Stimulated activated CD8-positive, alpha-beta memory T cell treated with anti-CD3 and anti-CD28 coated beads, Interleukin-7, amount 100 ng/mL, for 1 hour (primary cell): Measurements from ENCODE around the gene TENT5A.
"Not testable (repeated sequence)": the region's sequence is repeated elsewhere in the genome, so short reads cannot be mapped to it uniquely, and the experiment has no call there.

Source experiments
- DNase-seq, 2 donors: peaks; one replicate each; pipeline ENCODE4 v3.0.0-alpha.2; 2020; ENCODE audit warnings: low read depth in 2 of 2

TENT5A gene

DNA sequence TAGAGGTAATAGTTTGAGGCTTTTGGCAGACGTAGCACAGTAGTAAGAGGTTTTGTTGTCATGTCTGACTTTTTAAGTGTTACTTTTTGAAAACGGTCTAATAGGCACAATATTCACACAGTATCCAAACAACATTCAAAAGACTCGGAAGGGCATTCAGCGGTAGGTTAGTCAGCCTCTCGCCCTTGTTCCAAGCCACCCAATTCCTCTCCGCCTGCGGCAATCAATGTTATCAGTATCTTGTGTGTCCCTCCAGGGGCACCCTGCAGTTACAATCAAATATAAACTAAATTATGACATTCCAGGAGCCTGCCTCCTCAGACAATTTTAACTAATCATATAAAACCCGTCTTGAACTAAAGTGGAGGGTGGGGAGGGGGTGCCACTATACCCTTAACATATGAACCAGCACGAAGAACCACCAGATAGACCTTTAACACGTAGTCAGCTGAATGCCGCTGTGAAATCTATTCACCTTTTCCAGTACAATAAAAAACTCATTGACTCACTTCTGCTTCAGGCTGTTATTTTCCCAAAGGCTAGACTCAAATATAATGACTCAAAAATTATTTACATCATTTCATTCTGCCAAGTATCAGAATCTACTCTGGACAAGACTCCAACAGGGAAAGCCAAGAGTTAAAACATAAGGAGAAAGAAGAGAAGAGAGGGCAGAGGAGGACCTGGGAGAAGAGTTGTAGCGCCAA lies 1.6 kb downstream of the TENT5A start:
- no peak for DNase-seq

GRCh38 chr6:81750200-81750599 lies 2.3 kb downstream of the TENT5A start:
- no peak for DNase-seq

DNA sequence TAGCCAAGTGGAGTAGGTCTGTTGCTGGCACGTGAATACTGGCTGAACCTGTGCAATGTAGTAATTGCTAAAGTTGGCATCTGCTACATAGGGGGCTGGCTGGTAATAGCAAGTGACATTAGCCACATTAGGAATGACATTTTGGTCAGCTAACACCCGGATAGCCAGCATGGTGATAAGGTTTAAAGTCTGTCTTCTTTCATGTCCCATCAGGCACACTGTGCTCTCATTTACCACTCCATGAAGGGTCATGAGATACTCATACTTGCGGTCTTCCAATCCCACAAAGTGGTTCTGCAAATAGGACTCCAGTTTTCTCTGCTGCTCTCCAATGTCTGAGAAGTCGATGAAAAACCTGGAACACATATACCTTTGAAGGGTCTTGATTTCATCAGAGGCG lies 2.8 kb downstream of the TENT5A start:
- DNase-seq, result no peak

- DNase-seq, result no peak
Observed at GRCh38 chr6:81748994-81749393, 3.5 kb downstream of the TENT5A start.

DNA sequence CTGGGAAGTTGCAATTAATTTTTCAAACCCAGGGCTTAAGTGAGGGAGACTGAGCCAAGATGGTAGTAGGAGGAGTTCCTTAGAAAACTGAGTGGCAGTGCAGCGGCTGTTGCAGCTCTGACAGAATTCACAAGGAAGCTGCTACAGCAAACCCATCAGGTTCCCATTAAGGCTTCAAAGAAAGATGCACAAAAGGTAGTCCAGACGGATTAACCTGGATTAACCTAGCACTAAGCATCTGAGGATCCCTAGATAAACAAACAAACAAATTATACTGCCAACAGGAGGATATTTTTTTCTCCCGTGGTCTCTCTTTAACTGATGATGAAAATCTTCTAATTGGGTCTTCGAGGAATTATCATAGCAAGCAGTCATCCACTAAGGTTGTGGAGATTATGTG lies 5.2 kb downstream of the TENT5A start:
- no peak for DNase-seq

DNA sequence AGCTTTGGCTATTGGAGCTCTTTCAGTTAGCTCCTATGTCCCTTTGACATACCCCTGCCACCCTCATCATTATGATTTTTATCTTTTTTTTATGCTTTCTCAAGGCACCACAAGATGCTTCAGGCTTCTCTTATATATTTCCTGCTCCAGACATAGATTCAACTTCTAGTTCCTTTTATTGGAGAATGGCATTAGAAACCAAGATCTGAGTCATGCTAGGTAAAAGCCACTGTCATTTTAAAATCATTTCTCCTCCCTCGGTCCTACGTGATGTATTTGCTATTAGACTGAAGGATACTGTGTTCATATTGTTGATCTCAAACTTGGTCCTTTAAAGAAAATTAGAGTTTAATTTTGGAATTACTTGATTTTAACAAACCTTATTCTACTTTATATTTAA lies 8.3 kb downstream of the TENT5A start:
- no peak for DNase-seq

DNA sequence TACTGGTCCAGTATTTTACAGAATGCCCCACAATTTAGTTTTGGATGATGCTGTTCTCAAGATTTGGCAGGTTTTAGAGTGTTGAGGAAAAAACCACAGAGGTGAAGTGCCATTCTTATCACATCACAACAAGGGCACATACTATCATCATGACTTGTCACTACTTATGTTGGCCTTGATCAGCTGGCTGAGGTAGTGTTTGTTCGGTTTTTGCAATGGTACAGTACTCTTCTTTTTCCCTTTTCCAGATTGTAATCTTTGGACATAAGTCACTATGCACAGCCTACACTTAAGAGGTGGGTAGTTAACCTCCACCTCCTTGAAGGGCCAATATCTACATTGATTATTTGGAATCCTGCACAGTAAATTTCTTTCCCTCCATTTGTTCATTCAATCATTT lies 8.8 kb downstream of the TENT5A start:
- no peak for DNase-seq

- no peak for DNase-seq
Observed at GRCh38 chr6:81741689-81742088, 10.8 kb downstream of the TENT5A start.

- not testable (repeated sequence) for DNase-seq
Observed at GRCh38 chr6:81740591-81740990, 11.9 kb downstream of the TENT5A start.

DNA sequence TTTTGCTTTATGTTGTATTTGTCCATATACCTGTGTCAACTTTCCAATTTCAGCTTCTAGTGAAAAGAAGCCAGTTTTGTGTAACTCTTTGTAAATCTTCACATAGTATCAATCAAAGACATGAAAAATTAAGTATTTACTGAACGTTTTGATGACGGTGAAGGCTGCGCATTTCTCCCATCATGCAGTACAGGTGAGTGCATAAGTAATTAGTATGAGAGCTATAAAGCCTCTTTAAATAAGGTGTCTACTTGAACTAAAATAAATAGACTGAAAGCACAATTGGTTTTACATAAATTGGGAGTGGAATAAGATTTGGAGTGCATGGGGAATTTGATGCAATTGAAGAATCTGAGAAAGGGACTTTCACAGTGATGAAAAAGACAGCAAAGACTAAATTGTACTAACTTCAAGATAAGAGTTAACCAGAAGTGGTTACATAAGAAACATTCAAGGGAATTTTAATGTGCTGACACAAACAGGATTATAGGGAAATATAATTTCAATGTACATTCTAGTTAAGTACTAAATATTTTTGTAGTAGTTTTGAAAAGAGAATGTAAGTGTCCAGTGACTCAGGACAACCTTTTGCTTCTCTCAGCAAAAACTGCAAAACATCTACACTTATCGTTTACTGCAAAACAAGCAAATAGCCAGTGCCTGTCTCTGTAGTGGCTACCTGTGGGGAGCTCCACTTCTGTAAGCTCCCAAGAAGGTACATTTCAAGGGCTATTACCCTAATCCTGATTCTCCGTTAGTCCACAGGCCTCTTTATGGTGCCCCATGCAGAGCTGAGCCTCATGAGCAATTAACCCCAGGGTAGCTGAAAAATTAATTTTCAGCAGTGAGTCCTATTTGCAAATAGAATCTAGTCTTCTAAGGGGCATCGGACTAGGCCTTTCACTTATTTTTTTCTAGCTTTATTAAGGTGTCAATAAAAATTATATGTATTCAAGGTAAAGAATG lies 13.0 kb downstream of the TENT5A start:
- no peak for DNase-seq

GRCh38 chr6:81736428-81736827 lies 16.1 kb downstream of the TENT5A start:
- DNase-seq, result no peak

DNA sequence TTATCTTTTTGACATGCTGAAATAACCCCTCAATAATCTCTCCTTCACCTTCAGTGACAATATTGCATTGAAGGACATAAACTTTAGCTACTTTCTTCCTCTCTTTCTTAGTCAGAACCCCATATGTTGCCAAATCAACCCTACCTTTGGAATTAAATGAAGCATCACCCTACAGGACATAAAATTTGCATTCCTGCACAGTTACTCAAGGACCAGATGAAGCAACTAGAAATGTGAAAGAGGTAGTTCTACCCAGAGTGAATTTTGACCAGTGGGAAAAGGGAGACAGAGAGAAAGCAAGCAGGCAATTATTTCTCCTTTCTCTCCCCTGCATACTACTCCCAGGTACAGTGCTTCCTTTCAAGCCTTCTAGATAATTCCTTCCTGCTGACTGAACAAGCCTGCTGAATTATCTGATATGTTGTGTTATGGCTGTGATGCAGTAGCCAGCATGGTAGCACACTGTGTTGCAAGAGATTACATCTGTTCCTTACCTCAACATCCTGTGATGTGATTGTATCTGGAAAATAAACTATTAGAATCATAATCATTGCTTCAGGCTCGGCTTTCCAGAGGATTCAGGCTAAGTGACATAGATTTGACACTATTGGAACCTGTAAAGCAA lies 16.6 kb downstream of the TENT5A start:
- no peak for DNase-seq

GRCh38 chr6:81734500-81735150 lies 17.9 kb downstream of the TENT5A start:
- no peak for DNase-seq

DNA sequence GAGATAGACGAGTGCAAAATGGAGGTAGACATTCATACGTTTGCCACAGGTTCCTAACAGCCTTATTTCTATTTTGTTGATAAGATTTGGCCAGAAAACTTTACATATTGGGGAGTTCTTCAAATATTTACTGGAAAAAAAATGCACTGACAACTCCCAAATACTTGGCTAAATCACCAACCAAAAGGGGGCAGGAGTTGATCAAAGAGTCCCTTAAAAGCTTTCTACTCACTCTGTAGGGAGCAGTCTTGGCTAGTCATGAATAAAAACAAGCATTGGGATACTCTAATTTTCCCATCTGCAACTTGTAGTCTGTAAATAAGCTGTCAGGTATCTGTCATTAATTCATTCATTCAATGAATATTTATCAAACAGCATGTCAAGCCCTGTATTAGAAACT lies 18.4 kb downstream of the TENT5A start:
- DNase-seq, result no peak

- no peak for DNase-seq
Observed at GRCh38 chr6:81731814-81732213, 20.7 kb downstream of the TENT5A start.

GRCh38 chr6:81727876-81728517 lies 24.5 kb downstream of the TENT5A start:
- DNase-seq, result no peak

DNA sequence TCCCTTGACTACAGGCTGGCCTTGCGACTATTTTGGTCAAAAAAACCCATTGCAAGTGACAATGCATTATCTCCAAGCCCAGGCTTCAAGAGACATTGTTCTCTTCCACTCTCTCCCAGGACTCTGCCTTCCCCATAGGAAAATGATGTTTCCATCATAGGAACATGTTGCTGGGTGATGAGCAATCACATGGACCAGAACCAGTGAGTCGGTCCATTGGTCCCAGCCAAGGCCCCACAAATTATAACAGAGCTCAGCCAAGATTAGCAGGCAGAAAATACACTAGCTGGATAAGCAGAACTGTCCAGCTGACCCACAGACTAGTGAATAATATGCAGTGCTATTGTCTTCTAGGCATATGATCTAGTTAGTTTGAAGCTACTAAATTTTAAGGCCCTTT lies 27.4 kb downstream of the TENT5A start:
- DNase-seq, result no peak

DNA sequence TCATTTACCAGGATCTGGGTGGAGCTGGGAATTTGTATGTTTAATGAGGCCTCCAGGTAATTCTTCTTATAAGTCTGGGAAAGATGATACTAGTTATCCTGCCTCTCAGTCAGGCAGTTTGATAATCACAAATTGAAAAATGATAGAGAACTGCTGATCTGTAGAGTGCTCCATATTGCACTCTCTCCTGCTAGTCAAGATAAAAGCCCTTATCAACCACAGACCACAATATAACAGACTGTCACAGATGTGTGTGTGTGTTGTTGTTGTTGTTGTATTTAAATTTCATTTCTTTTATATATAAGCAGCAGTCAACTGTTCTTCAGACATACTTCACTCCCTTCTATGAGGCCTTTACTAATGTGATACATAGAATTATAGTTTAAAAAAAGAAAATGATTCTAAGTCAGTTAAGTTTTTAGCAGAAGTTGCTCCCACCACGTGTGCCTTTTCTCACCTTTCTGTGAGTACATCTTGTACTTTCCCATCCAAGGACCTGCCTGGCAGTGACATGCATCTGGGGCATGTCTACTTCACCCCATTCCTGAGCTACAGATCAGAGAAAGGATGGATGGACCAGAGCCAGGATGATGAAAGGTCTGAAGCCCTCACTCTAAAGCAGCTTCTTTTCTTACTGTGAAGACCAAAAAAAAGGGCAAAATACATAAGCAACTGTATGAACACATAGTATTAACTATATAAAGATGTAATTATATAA lies 29.8 kb downstream of the TENT5A start:
- DNase-seq, result no peak

DNA sequence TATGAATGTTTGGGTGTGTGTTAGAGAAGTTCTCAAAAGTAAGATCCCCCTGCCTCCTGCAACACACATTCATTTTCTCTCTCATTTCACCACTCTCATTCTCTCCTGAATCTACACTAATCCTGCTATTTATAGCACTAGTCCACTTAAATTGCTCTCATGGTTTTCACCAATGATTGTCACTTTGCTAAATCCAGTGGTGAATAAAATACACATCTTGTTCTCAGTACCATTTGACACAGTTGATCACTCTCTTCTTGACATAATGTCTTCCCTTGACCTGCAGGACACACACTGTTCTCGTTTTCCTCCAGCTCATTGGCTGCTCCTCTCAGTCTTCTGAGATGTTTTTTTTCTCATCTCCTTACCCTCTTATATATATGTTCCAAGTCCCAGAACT lies 32.1 kb downstream of the TENT5A start:
- DNase-seq, result no peak

DNA sequence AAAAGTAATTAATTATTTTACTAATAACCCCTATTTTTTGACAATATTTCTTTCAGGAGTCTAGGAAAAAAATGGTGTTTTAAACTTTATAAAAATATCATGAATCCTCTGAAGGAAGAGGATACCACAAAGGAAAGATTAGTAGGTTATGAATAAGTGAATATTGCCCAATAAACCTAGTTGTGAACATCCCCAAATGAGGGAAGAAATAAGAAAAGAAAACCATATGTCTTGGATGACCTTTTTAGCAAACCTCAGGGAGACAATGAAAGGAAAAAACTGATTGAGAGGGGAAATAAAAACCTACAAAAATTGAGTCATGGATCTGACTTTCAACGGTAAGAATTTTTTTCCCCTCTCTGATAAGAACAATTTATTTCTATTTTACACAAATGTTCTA lies 34.4 kb downstream of the TENT5A start:
- no peak for DNase-seq

DNA sequence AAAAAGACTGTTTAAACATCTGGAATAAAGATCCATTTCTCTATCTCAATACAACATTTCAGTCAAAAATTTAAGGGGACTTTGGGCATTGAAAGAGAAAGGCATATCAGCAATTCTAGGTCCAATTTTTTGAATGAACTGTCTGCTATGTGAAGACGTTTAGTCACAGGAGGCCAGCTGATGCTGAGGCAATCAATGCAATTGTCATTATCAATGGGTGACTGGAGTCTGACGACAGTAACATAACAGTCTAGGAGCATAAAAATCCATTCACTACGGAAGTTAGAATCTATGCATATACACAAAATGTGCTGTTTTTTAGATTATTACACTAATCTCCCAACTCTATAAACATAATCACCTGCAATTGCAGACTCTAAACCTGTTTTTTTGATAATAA lies 37.8 kb downstream of the TENT5A start:
- no peak for DNase-seq
